ENCODE data around the gene CD99L2.

CD99L2 gene

DNA sequence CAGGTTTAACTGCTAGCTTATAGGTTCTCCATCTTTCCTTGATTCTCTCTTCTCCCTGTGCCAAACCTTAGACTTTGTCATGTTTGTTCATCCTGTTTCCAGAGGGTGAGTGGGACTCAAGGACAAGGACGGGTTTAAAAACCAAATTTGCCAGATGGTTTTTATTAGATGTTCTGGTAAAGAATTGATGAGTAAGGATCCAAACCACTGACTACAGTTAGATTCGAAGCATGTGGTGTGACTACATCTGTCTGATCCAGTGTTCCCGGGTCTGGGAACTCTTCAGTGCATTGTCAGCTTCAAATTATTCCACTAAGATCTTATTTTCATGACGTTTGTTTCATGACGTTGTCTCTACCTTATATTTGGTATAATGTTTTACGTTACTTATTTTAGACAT, 167.7 kb downstream of the CD99L2 start:
- peak; percentile 21 for DNase-seq (ENCODE audit: low read depth, low spot score)
- H3K4me3 ChIP-seq (ENCODE audit: low read depth, low read length), result no peak overlapping the region
- ChIA-PET POLR2A (interaction anchor here (1.8 kb wide), 1 partner anchor 10 kb away, joined by 4 read pairs; no protein-coding TSS in a partner anchor), CTCF (interaction anchor here (1.2 to 1.4 kb wide), 5 partner anchors 11 to 352 kb away, joined by 3 to 6 read pairs (median 4); no protein-coding TSS in a partner anchor)
- TF ChIP-seq, protein P1, sequence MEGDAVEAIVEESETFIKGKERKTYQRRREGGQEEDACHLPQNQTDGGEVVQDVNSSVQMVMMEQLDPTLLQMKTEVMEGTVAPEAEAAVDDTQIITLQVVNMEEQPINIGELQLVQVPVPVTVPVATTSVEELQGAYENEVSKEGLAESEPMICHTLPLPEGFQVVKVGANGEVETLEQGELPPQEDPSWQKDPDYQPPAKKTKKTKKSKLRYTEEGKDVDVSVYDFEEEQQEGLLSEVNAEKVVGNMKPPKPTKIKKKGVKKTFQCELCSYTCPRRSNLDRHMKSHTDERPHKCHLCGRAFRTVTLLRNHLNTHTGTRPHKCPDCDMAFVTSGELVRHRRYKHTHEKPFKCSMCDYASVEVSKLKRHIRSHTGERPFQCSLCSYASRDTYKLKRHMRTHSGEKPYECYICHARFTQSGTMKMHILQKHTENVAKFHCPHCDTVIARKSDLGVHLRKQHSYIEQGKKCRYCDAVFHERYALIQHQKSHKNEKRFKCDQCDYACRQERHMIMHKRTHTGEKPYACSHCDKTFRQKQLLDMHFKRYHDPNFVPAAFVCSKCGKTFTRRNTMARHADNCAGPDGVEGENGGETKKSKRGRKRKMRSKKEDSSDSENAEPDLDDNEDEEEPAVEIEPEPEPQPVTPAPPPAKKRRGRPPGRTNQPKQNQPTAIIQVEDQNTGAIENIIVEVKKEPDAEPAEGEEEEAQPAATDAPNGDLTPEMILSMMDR (IDR thresholded peaks at IDR 0.05; ENCODE audit: insufficient read depth, low read length, missing control alignments), result no peak

- H3K4me3 ChIP-seq (ENCODE audit: low read depth, low read length), result no peak overlapping the region
- ChIA-PET POLR2A (interaction anchor here (1.8 kb wide), 1 partner anchor 10 kb away, joined by 4 read pairs; no protein-coding TSS in a partner anchor), CTCF (interaction anchor here (1.2 to 1.3 kb wide), 2 partner anchors 10 to 13 kb away, joined by 3 to 4 read pairs; no protein-coding TSS in a partner anchor)
- no peak for DNase-seq (ENCODE audit: low read depth, low spot score)
- TF ChIP-seq, protein P1 (IDR thresholded peaks at IDR 0.05; ENCODE audit: insufficient read depth, low read length, missing control alignments), result no peak
Observed at GRCh38 chrX:150729956-150730355, 168.5 kb downstream of the CD99L2 start.

DNA sequence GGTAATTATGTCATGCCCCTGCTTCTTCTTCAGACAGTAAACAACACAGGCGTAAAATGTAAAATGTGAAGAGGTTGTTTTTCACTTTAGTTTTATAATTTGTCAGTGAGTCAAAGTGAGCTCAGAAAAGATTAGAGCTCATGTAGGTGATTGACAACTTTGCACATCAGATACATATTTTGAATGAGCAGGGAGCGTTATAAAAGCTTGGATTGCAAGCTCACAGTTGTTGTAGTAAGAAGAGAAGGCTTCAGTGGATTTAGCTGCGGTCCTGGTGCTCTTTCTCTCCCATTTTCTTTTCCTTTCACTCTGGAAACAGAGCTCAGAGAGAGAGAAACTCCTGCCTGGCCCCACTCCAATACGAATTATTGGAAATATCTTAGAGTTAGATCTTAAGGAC, 178.8 kb downstream of the CD99L2 start:
- no peak for DNase-seq (ENCODE audit: low read depth, low spot score)
- TF ChIP-seq, protein P1 (IDR thresholded peaks at IDR 0.05; ENCODE audit: insufficient read depth, low read length, missing control alignments), result no peak
- ChIA-PET POLR2A (interaction anchor here (1.4 kb wide), 1 partner anchor 10 kb away, joined by 4 read pairs; no protein-coding TSS in a partner anchor), CTCF (interaction anchor here (1.4 to 2.4 kb wide), 2 partner anchors 11 to 17 kb away, joined by 4 to 9 read pairs; no protein-coding TSS in a partner anchor)
- no peak overlapping the region for H3K4me3 ChIP-seq (ENCODE audit: low read depth, low read length)
